CD4-positive, alpha-beta memory T cell (primary cell): ENCODE measurements around the gene PLCXD1. TPM values are rescaled to one million over a fixed set of nuclear protein-coding genes. Genes with fewer than 3 reads are reported as not detected.

Experiments used
- CTCF ChIA-PET: fragments of 350-600 bp; sonication (Branson Sonifier 250); formaldehyde crosslinking; loops from one replicate; lab custom pipeline; 2021; ENCODE audit warnings: inconsistent platforms; ENCODE audit not compliant: partially characterized antibody; lab: Charles Lee
- POLR2A ChIA-PET: fragments of 350-600 bp; sonication (Branson Sonifier 250); formaldehyde crosslinking; loops from one replicate; lab custom pipeline; 2021; ENCODE audit not compliant: partially characterized antibody; lab: Charles Lee
- DNase-seq, 5 donors: peaks; one replicate each; pipeline versions ENCODE4 v3.0.0 to v3.0.0-alpha.2; 2020 to 2022; ENCODE audit warnings: mixed read lengths in 1 of 5
- H3K27ac ChIP-seq: one replicate; pipeline ENCODE4 v1.7.0; 2013; ENCODE audit warnings: low read depth, low read length
- H3K27me3 ChIP-seq: 2 replicates; pipeline ENCODE4 v1.7.0; 2013; ENCODE audit warnings: mild to moderate bottlenecking, low read length, moderate library complexity; ENCODE audit not compliant: insufficient read depth
- H3K36me3 ChIP-seq: 2 replicates; pipeline ENCODE4 v1.7.0; 2013; ENCODE audit warnings: mild to moderate bottlenecking, low read length, moderate library complexity; ENCODE audit not compliant: insufficient read depth
- H3K4me1 ChIP-seq: 2 replicates; pipeline ENCODE4 v1.7.0; 2013; ENCODE audit warnings: mild to moderate bottlenecking, low read length, moderate library complexity; ENCODE audit not compliant: insufficient read depth
- H3K4me3 ChIP-seq, 2 donors: one replicate each; pipeline ENCODE4 v1.7.0; 2013; ENCODE audit warnings: low read length in 2 of 2, mild to moderate bottlenecking in 1 of 2
- H3K9me3 ChIP-seq, 2 donors: one replicate each; pipeline ENCODE4 v1.7.0; 2013; ENCODE audit warnings: low read length in 2 of 2, control low read depth in 1 of 2; ENCODE audit not compliant: control insufficient read depth in 1 of 2
- H3K27ac Mint-ChIP-seq, 7 donors: one replicate each; pipeline ENCODE4 v1.8.0; 2020 to 2021; ENCODE audit warnings: mixed read lengths in 7 of 7, mild to moderate bottlenecking in 6 of 7, inconsistent platforms in 3 of 7, moderate library complexity in 3 of 7
- H3K27me3 Mint-ChIP-seq, 2 donors: one replicate each; pipeline ENCODE4 v1.8.0; 2020 to 2021; ENCODE audit warnings: mixed read lengths in 2 of 2
- H3K36me3 Mint-ChIP-seq, 2 donors: one replicate each; pipeline ENCODE4 v1.8.0; 2020 to 2021; ENCODE audit warnings: mixed read lengths in 2 of 2, inconsistent platforms in 1 of 2, mild to moderate bottlenecking in 1 of 2
- H3K4me1 Mint-ChIP-seq, 4 donors: one replicate each; pipeline ENCODE4 v1.8.0; 2020 to 2021; ENCODE audit warnings: mixed read lengths in 4 of 4, mild to moderate bottlenecking in 1 of 4
- H3K4me3 Mint-ChIP-seq, 8 donors: one replicate each; pipeline ENCODE4 v1.8.0; 2020 to 2021; ENCODE audit warnings: mixed read lengths in 8 of 8, mild to moderate bottlenecking in 7 of 8, moderate library complexity in 6 of 8, inconsistent platforms in 3 of 8
- H3K9me3 Mint-ChIP-seq, 8 donors: one replicate each; pipeline ENCODE4 v1.8.0; 2020 to 2021; ENCODE audit warnings: mixed read lengths in 8 of 8, mild to moderate bottlenecking in 5 of 8, inconsistent platforms in 3 of 8, moderate library complexity in 1 of 8
- intact Hi-C: fragments of 100-400 bp; cut with micrococcal nuclease; formaldehyde crosslinking; loops from one replicate; pipeline ENCODE4 v1.15.1; 2023
- polyA plus RNA-seq, 2 donors: library from polyadenylated mRNA; unstranded; fragments of 300-500 nt; fragmentation: Illumina TruSeq; gene quantifications; one replicate each; pipeline ENCODE4 v1.2.3, GENCODE V29; 2021
- total RNA-seq, 2 experiments: library from RNA; stranded (reverse); gene quantifications; one replicate each; pipeline ENCODE4 v1.2.3, GENCODE V29; 2021

Gene PLCXD1
- total and polyA plus RNA-seq, 4 experiments from 2014 or later, result 3.1 to 28.7 (median 18.4) TPM

- Mint-ChIP-seq H3K36me3 (no peaks in the 10 kb centered on the region), H3K27ac (peak overlapping the region in 1 of 7 donors; percentile 65), H3K9me3 (no peaks in the 10 kb centered on the region)
Observed at GRCh38 chrX:264634-265455, 16.3 kb upstream of the PLCXD1 start.

DNA sequence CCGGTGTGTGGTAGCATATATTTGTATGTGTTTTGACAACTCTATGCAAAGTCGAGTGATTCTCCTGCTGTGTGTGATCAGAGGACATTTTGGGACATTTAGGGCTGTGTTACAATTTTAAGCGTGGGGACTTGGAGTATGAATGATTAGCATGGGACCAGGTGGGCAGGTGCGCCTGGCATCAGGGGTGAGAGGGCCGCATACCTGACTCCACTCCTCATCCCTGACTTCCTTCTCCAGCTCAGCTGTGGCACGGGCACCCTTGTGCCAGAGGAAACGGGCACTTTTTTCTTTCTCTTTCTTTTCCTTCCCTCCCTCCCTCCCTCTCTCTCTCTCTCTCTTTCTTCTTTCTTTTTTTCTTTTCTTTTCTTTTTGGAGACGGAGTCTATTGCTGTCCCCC, 15.7 kb upstream of the PLCXD1 start:
- H3K4me3 ChIP-seq, result no peak overlapping the region
- H3K9me3 ChIP-seq, result no peaks in the 10 kb centered on the region
- no peaks in the 10 kb centered on the region for H3K27me3 ChIP-seq
- H3K27ac ChIP-seq, result no peak overlapping the region
- no peak overlapping the region for H3K27ac Mint-ChIP-seq
- intact Hi-C loops, result no loop called here
- POLR2A ChIA-PET, result no interaction called here
- no peaks in the 10 kb centered on the region for H3K9me3 Mint-ChIP-seq
- H3K4me1 ChIP-seq, result no peaks in the 10 kb centered on the region
- no peaks in the 10 kb centered on the region for H3K27me3 Mint-ChIP-seq
- H3K4me3 Mint-ChIP-seq, result no peak overlapping the region
- no peaks in the 10 kb centered on the region for H3K4me1 Mint-ChIP-seq
- no peaks in the 10 kb centered on the region for H3K36me3 Mint-ChIP-seq
- no peaks in the 10 kb centered on the region for H3K36me3 ChIP-seq
- CTCF ChIA-PET, result no interaction called here
- DNase-seq, result no peak

More at GRCh38 chrX:264634-265455, 16.3 kb upstream of the PLCXD1 start:
- POLR2A ChIA-PET, result no interaction called here
- Histone ChIP-seq H3K4me3 (no peak overlapping the region), H3K4me1 (no peaks in the 10 kb centered on the region), H3K27ac (no peak overlapping the region), H3K9me3 (no peaks in the 10 kb centered on the region), H3K36me3 (no peaks in the 10 kb centered on the region), H3K27me3 (no peaks in the 10 kb centered on the region)
- Mint-ChIP-seq H3K27me3 (no peaks in the 10 kb centered on the region), H3K4me3 (no peak overlapping the region), H3K4me1 (peaks cover 0 to 3% (median 1%) of the 10 kb centered on the region in 4 donors)
- CTCF ChIA-PET, result no interaction called here
- DNase-seq, result no peak
- intact Hi-C loops, result no loop called here

DNA sequence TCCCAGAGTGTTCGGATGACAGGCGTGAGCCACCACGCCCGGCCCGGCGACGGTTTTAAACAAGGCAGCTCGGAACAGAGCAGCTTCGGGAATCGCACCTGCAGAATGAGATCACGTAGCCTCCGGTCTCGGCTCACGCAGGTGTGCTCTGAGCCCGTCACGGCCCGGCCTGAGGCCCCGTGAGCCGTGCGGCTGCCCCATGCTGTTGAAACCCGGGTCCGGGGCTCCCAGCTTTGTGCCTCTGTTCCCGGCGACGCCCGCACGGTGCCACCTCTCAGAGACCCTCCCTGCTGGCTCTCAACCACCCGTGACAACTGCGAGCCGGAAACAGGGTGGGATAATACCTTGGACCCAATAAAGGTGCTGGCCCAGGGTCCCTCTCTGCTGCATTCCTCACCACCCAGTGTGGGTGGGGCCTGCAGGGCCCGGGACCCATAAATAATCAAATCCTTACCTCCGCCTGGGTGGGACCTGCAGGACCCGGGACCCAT, 13.4 kb upstream of the PLCXD1 start:
- no peak for DNase-seq

DNA sequence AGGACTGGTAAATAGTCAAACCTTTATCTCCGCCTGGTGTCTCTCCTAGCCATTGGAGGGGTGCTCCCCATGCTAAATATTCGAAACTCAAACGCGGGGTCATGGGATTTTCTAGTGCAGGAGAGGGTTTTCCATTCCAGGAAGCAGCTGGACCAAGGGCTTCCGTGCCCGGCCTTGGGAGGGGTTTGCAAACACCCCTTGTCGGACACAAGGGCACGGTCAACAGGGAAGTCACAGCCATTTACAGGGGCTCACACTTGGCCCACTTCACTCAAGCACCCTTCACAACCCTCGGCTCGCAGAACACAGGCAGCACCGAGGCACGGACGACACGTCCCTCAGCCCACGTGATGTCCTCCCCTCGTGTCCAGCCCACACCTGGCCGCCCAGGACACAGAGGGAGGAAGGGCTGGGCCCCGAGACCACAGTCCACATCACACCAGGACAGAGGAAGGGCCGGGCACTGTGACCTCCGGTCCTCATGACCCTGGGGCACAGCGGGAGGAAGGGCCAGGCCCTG, 10.3 kb upstream of the PLCXD1 start:
- Histone ChIP-seq H3K36me3 (no peaks in the 10 kb centered on the region), H3K9me3 (no peaks in the 10 kb centered on the region), H3K27me3 (no peaks in the 10 kb centered on the region), H3K27ac (no peak overlapping the region), H3K4me1 (peaks cover 8% of the 10 kb centered on the region), H3K4me3 (no peak overlapping the region)
- Mint-ChIP-seq H3K9me3 (no peaks in the 10 kb centered on the region), H3K4me1 (peaks cover 0 to 4% (median 0%) of the 10 kb centered on the region in 4 donors), H3K4me3 (no peak overlapping the region), H3K27ac (no peak overlapping the region), H3K36me3 (no peaks in the 10 kb centered on the region), H3K27me3 (no peaks in the 10 kb centered on the region)
- CTCF ChIA-PET, result no interaction called here
- POLR2A ChIA-PET, result no interaction called here
- DNase-seq, result no peak
- intact Hi-C loops, result no loop called here

More for the DNA sequence above, 13.4 kb upstream of the PLCXD1 start:
- POLR2A ChIA-PET, result no interaction called here
- no peaks in the 10 kb centered on the region for H3K4me1 ChIP-seq
- no peaks in the 10 kb centered on the region for H3K27me3 Mint-ChIP-seq
- H3K36me3 ChIP-seq, result no peaks in the 10 kb centered on the region
- no peak overlapping the region for H3K4me3 Mint-ChIP-seq
- H3K4me1 Mint-ChIP-seq, result no peaks in the 10 kb centered on the region
- no peak overlapping the region for H3K27ac ChIP-seq
- H3K9me3 Mint-ChIP-seq, result no peaks in the 10 kb centered on the region
- intact Hi-C loops, result no loop called here
- H3K27ac Mint-ChIP-seq, result no peak overlapping the region
- H3K4me3 ChIP-seq, result no peak overlapping the region
- H3K36me3 Mint-ChIP-seq, result no peaks in the 10 kb centered on the region
- CTCF ChIA-PET, result no interaction called here
- H3K9me3 ChIP-seq, result no peaks in the 10 kb centered on the region
- H3K27me3 ChIP-seq, result no peaks in the 10 kb centered on the region

DNA sequence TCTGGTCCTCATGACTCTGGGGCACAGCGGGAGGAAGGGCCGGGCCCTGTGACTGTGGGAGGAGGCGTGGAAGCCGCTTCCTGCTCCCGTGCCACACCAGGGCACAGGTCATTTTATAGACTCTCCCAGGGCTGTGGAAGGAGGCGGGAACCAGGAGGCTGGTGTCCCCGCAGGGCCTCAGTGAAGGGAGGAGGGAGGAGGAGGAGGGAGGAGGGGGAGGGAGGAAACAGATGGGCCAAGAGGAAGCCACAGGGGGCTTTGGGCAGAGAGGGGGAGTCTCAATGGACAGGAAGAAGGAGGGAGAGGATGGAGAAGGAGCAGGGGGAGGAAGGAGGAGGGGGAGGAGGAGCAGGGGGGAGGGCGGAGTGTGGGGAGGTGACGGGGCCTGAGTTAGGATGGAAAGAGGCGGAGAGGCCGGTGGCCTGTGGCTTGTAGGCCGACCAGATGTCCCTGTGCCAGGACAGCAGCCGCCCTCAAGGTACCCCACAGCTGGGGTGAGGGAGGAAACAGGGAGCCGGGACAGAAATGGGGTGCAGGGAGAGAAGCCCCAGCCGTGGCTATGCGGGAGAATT, 6.2 kb upstream of the PLCXD1 start:
- peak overlapping the region; percentile 35 to 74 (median 70) for H3K4me3 Mint-ChIP-seq
- Histone ChIP-seq H3K9me3 (no peaks in the 10 kb centered on the region), H3K4me1 (peaks cover 9% of the 10 kb centered on the region), H3K27me3 (no peaks in the 10 kb centered on the region), H3K27ac (no peak overlapping the region), H3K4me3 (no peak overlapping the region), H3K36me3 (no peaks in the 10 kb centered on the region)
- H3K27me3 Mint-ChIP-seq, result no peaks in the 10 kb centered on the region
- intact Hi-C loops, result no loop called here
- H3K27ac Mint-ChIP-seq, result peak overlapping the region in 2 of 7 donors; percentile 35 to 63
- H3K4me1 Mint-ChIP-seq, result peaks cover 0 to 21% (median 7%) of the 10 kb centered on the region in 4 donors
- no peaks in the 10 kb centered on the region for H3K36me3 Mint-ChIP-seq
- POLR2A ChIA-PET, result no interaction called here
- CTCF ChIA-PET, result no interaction called here
- H3K9me3 Mint-ChIP-seq, result no peaks in the 10 kb centered on the region
- DNase-seq, result no peak

DNA sequence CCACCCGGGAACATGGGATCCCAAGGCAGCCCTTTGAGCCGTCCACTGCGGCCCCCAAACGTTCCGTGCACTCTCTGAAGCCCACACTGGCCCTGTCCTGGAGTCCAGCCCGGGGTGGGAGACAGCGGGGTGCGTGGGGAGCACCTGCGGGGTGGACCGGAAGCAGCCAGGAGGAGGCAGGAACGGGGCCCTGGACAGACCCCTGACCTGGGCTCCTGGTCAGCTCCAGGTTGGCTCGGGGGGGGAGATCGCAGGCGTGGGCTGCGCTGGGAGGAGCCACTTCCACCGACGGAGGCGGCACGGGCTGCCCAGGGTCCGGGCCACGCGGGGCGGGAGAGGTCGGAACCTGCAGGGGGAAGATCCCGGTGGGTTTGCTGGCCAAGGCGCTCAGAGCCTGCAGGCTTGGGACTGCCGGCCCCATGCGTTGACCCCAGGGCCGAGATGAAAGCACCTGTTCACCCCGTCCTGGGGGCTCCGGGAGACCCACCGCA, 5.7 kb upstream of the PLCXD1 start:
- no peaks in the 10 kb centered on the region for H3K27me3 ChIP-seq
- H3K9me3 ChIP-seq, result no peaks in the 10 kb centered on the region
- peak overlapping the region; percentile 50 to 52 for H3K4me3 ChIP-seq
- intact Hi-C loops, result no loop called here
- ChIA-PET CTCF (no interaction called here), POLR2A (no interaction called here)
- H3K27ac Mint-ChIP-seq, result no peak overlapping the region
- H3K4me3 Mint-ChIP-seq, result peak overlapping the region; percentile 35 to 87 (median 70)
- H3K36me3 Mint-ChIP-seq, result no peaks in the 10 kb centered on the region
- peaks cover 9% of the 10 kb centered on the region for H3K4me1 ChIP-seq
- DNase-seq, result no peak
- H3K4me1 Mint-ChIP-seq, result peaks cover 0 to 21% (median 7%) of the 10 kb centered on the region in 4 donors
- H3K27ac ChIP-seq, result peak overlapping the region; percentile 1
- H3K27me3 Mint-ChIP-seq, result no peaks in the 10 kb centered on the region
- no peaks in the 10 kb centered on the region for H3K9me3 Mint-ChIP-seq
- no peaks in the 10 kb centered on the region for H3K36me3 ChIP-seq

- POLR2A ChIA-PET, result no interaction called here
- DNase-seq, result peak in 4 of 5 donors; percentile 33 to 42 (median 35)
- Mint-ChIP-seq H3K27ac (peak overlapping the region in 3 of 7 donors; percentile 7 to 66 (median 13)), H3K36me3 (no peaks in the 10 kb centered on the region), H3K4me3 (peak overlapping the region; percentile 75 to 87 (median 80)), H3K27me3 (no peaks in the 10 kb centered on the region), H3K9me3 (no peaks in the 10 kb centered on the region), H3K4me1 (peaks cover 0 to 22% (median 7%) of the 10 kb centered on the region in 4 donors)
- Histone ChIP-seq H3K4me1 (peaks cover 9% of the 10 kb centered on the region), H3K4me3 (peak overlapping the region; percentile 50 to 52), H3K9me3 (no peaks in the 10 kb centered on the region), H3K27ac (peak overlapping the region; percentile 1), H3K36me3 (no peaks in the 10 kb centered on the region), H3K27me3 (no peaks in the 10 kb centered on the region)
- intact Hi-C loops, result no loop called here
- CTCF ChIA-PET, result no interaction called here
Observed at GRCh38 chrX:275967-276580, 5.1 kb upstream of the PLCXD1 start.
